HCT116 (cell line): Measurements from ENCODE around the gene IGFBP1. TPM values are rescaled to one million over a fixed set of nuclear protein-coding genes. Genes with fewer than 3 reads are reported as not detected.

ENCODE experiments used
- ATAC-seq: fragments of 200-7000 bp; cut with Tn5 transposase; 2 replicates; pipeline ENCODE4 v1.9.1; 2020; ENCODE audit warnings: mild to moderate bottlenecking, moderate library complexity
- BruUV-seq: library from RNA; stranded (reverse); fragments of 400-500 nt; replicated peaks from 2 replicates; lab custom pipeline; 2021; lab: Mats Ljungman, UMichigan
- CTCF ChIA-PET: fragments of 300-600 bp; sonication (Branson Sonifier 250); formaldehyde crosslinking; loops from one replicate; lab custom pipeline; 2021; ENCODE audit warnings: antibody characterized with exemption; lab: Charles Lee
- POLR2A ChIA-PET: fragments of 300-600, 350-600 bp; sonication (Branson Sonifier 250); formaldehyde crosslinking; loops from one replicate; lab custom pipeline; 2021; ENCODE audit warnings: antibody characterized with exemption; lab: Charles Lee
- RAD21 ChIA-PET, 2 experiments: fragments of 300-600 bp; sonication (Branson Sonifier 250); formaldehyde crosslinking; loops; one replicate each; lab custom pipeline; 2023; ENCODE audit warnings: low total read pairs in 2 of 2; ENCODE audit not compliant: uncharacterized antibody in 2 of 2, unreplicated experiment in 2 of 2, low non-redundant PET in 1 of 2; lab: Charles Lee
- DNase-seq: peaks from one replicate; pipeline ENCODE4 v3.0.0-alpha.2; 2010; ENCODE audit warnings: low read depth, low spot score
- H2AFZ ChIP-seq: fragments of 200-600 bp; shearing (Covaris generic), sonication (generic); 2 replicates; pipeline ENCODE4 v1.6.1; 2017; ENCODE audit warnings: low read depth, mixed run types, mixed read lengths, antibody characterized with exemption, low read length; ENCODE audit not compliant: poor library complexity, severe bottlenecking
- H3K27ac ChIP-seq: 2 replicates; pipeline ENCODE4 v1.5.1; 2012; ENCODE audit warnings: low read depth, low read length
- H3K27me3 ChIP-seq: fragments of 200-600 bp; sonication (generic); 2 replicates; pipeline ENCODE4 v1.6.1; 2016; ENCODE audit warnings: mixed run types, low read length, mixed read lengths; ENCODE audit not compliant: insufficient read depth
- H3K36me3 ChIP-seq, 2 experiments: fragments of 200-500 bp in 1 of 2; fragments of 200-600 bp in 1 of 2; sonication (Bioruptor generic) in 1 of 2; sonication (generic) in 1 of 2; 2 replicates each; pipeline versions ENCODE4 v1.5.1 to v1.6.1; 2014 to 2016; ENCODE audit warnings: low read length in 2 of 2, inconsistent platforms in 1 of 2, mixed read lengths in 1 of 2, mixed run types in 1 of 2; ENCODE audit not compliant: insufficient read depth in 2 of 2, control insufficient read depth in 1 of 2
- H3K4me1 ChIP-seq, 2 experiments: fragments of 200-600 bp in 1 of 2; sonication (generic) in 1 of 2; 2 replicates each; pipeline versions ENCODE4 v1.5.1 to v1.6.1; 2012 to 2017; ENCODE audit warnings: low read length in 2 of 2, inconsistent platforms in 1 of 2, mild to moderate bottlenecking in 1 of 2, mixed read lengths in 1 of 2, mixed run types in 1 of 2, moderate library complexity in 1 of 2; ENCODE audit not compliant: insufficient read depth in 2 of 2, control insufficient read depth in 1 of 2
- H3K4me2 ChIP-seq: fragments of 200-600 bp; sonication (generic); 2 replicates; pipeline ENCODE4 v1.6.1; 2017; ENCODE audit warnings: mixed run types, low read length, mixed read lengths
- H3K4me3 ChIP-seq, 2 experiments: fragments of 200-600 bp in 1 of 2; sonication (generic) in 1 of 2; replicated peaks in 1 of 2; 2 replicates each; pipeline ENCODE4 v1.5.1; 2011 to 2016; ENCODE audit warnings: low read length in 2 of 2, control low read depth in 1 of 2, low read depth in 1 of 2, mild to moderate bottlenecking in 1 of 2, mixed read lengths in 1 of 2, mixed run types in 1 of 2
- H3K79me2 ChIP-seq: fragments of 200-600 bp; sonication (generic); 2 replicates; pipeline ENCODE4 v1.6.1; 2017; ENCODE audit warnings: mild to moderate bottlenecking, mixed run types, low read length, moderate library complexity, mixed read lengths; ENCODE audit not compliant: insufficient read depth
- H3K9ac ChIP-seq: fragments of 200-600 bp; sonication (generic); 2 replicates; pipeline ENCODE4 v1.6.1; 2016; ENCODE audit warnings: low read length, mixed read lengths
- H3K9me2 ChIP-seq: fragments of 200-600 bp; sonication (generic), shearing (Covaris generic); 2 replicates; pipeline ENCODE4 v1.6.1; 2017; ENCODE audit warnings: mixed run types, mild to moderate bottlenecking, moderate library complexity; ENCODE audit not compliant: insufficient read depth
- H3K9me3 ChIP-seq, 2 experiments: fragments of 200-500 bp in 1 of 2; fragments of 200-600 bp in 1 of 2; sonication (Bioruptor generic) in 1 of 2; sonication (generic) in 1 of 2; 2 replicates each; pipeline ENCODE4 v1.6.1; 2014 to 2017; ENCODE audit warnings: low read length in 2 of 2, mixed read lengths in 2 of 2, inconsistent platforms in 1 of 2, low read depth in 1 of 2, mild to moderate bottlenecking in 1 of 2, mixed run types in 1 of 2, moderate library complexity in 1 of 2; ENCODE audit not compliant: control insufficient read depth in 1 of 2, insufficient read depth in 1 of 2
- H4K20me1 ChIP-seq: fragments of 200-600 bp; sonication (generic), shearing (Covaris generic); 2 replicates; pipeline ENCODE4 v1.6.1; 2017; ENCODE audit warnings: mixed run types, mild to moderate bottlenecking, moderate library complexity; ENCODE audit not compliant: insufficient read depth
- CBX3 ChIP-seq: IDR thresholded peaks from 2 replicates; pipeline ENCODE4 v1.6.1; 2012; ENCODE audit warnings: low read depth
- CEBPB ChIP-seq: IDR thresholded peaks from 2 replicates; pipeline ENCODE4 v1.6.1; 2012; ENCODE audit warnings: low read depth
- EZH2 ChIP-seq: fragments of 200-600 bp; sonication (generic); IDR thresholded peaks from 2 replicates; pipeline ENCODE4 v1.6.1; 2017; ENCODE audit warnings: antibody characterized with exemption, mixed run types
- EZH2phosphoT487 ChIP-seq: fragments of 200-600 bp; IDR thresholded peaks from 2 replicates; pipeline ENCODE4 v1.6.1; 2018; ENCODE audit warnings: antibody characterized with exemption, borderline replicate concordance
- FOSL1 ChIP-seq: IDR thresholded peaks from 2 replicates; pipeline ENCODE4 v1.6.1; 2012; ENCODE audit warnings: low read depth
- JUND ChIP-seq: IDR thresholded peaks from 2 replicates; pipeline ENCODE4 v1.6.1; 2012
- POLR2A ChIP-seq: IDR thresholded peaks from 2 replicates; pipeline ENCODE4 v1.7.0; 2011; ENCODE audit warnings: borderline replicate concordance; ENCODE audit not compliant: insufficient read depth, insufficient read length; ENCODE audit errors: extremely low read depth
- POLR2AphosphoS5 ChIP-seq: IDR thresholded peaks from 2 replicates; pipeline ENCODE4 v1.6.1; 2011; ENCODE audit warnings: mild to moderate bottlenecking, low read depth, low read length, moderate library complexity
- SP1 ChIP-seq: IDR thresholded peaks from 2 replicates; pipeline ENCODE4 v1.6.1; 2012; ENCODE audit warnings: low read depth
- SRF ChIP-seq: IDR thresholded peaks from 2 replicates; pipeline ENCODE4 v1.6.1; 2012; ENCODE audit warnings: low read depth
- TCF7L2 ChIP-seq: IDR thresholded peaks from 2 replicates; pipeline ENCODE4 v1.7.0; 2011; ENCODE audit warnings: borderline replicate concordance, inconsistent platforms; ENCODE audit not compliant: insufficient read depth, insufficient read length; ENCODE audit errors: extremely low read depth
- ZNF274 ChIP-seq: fragments of 200-500 bp; sonication (Bioruptor generic); IDR thresholded peaks from 2 replicates; pipeline ENCODE4 v1.6.1; 2014; ENCODE audit warnings: mild to moderate bottlenecking, low read depth, low read length, inconsistent platforms
- intact Hi-C: fragments of 100-400 bp; cut with micrococcal nuclease; formaldehyde crosslinking; loops from 2 replicates; pipeline ENCODE4 v1.10.0; 2022
- total RNA-seq: library from RNA; stranded (reverse); gene quantifications from one replicate; pipeline ENCODE4 v1.2.1, GENCODE V29; 2021; ENCODE audit not compliant: unreplicated experiment
- TF ChIP-seq, protein P1 (sequence below), 3 experiments: fragments of 200-600 bp in 1 of 3; sonication (generic) in 1 of 3; IDR thresholded peaks in 2 of 3; conservative IDR thresholded peaks in 1 of 3; 2 replicates each; pipeline ENCODE4 v1.5.1; 2012 to 2017; ENCODE audit warnings: low read depth in 2 of 3, low read length in 2 of 3, antibody characterized with exemption in 1 of 3, borderline replicate concordance in 1 of 3, control low read depth in 1 of 3, mild to moderate bottlenecking in 1 of 3, mixed read lengths in 1 of 3, mixed run types in 1 of 3, moderate library complexity in 1 of 3; ENCODE audit not compliant: insufficient read depth in 1 of 3
- TF ChIP-seq, protein P2 (sequence below): IDR thresholded peaks from 2 replicates; pipeline ENCODE4 v1.6.1; 2011; ENCODE audit warnings: mild to moderate bottlenecking, low read length, moderate library complexity; ENCODE audit not compliant: insufficient replicate concordance; ENCODE audit errors: extremely low read depth
- TF ChIP-seq, protein P3 (sequence below): IDR thresholded peaks from 2 replicates; pipeline ENCODE4 v1.6.1; 2012; ENCODE audit warnings: low read depth

IGFBP1 gene
- total RNA-seq, 1 experiment from 2014 or later, result 0.20 TPM

DNA sequence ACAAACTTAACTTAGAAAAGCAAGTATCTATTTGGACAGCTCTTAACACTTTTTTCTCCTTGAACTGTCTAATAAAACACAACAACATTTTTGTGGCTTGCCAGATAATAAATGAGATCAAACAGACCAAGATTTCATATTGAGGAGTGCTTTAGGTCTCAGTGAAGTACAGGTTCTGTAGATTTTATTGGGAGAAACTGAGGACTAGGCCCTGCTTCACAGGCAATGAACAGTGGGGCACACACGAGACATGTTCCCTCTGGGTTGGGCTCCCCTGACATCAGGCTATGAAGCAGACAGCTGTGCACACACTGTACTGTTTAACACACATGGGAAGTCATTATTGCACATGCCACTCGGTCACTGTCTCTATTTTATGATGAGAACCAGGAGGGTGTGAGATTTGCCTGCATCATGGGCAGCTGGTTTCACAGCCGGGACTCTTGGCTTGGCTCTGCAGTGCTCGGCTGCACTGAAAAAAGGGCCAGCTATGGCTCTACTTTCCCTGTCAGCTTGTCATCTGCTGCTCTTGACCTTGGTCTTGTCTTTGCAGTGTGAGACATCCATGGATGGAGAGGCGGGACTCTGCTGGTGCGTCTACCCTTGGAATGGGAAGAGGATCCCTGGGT, 4.2 kb downstream of the IGFBP1 start:
- ATAC-seq, result no peak
- no peaks in the 10 kb centered on the region for H3K4me1 ChIP-seq
- no TSS peak for BruUV-seq
- H2AFZ ChIP-seq, result no peak overlapping the region
- no peak overlapping the region for H3K9ac ChIP-seq
- no peaks in the 10 kb centered on the region for H3K27me3 ChIP-seq
- POLR2A ChIA-PET, result no interaction called here
- no peaks in the 10 kb centered on the region for H4K20me1 ChIP-seq
- H3K27ac ChIP-seq, result no peak overlapping the region
- H3K79me2 ChIP-seq, result no peaks in the 10 kb centered on the region
- H3K9me3 ChIP-seq, result no peaks in the 10 kb centered on the region
- H3K4me3 ChIP-seq, result no peak overlapping the region
- DNase-seq, result no peak
- no peak for TF ChIP-seq EZH2
- no peak for TF ChIP-seq SP1
- TF ChIP-seq JUND, result no peak
- no peak for TF ChIP-seq EZH2phosphoT487
- no peak for TF ChIP-seq CEBPB
- TF ChIP-seq, protein P1, sequence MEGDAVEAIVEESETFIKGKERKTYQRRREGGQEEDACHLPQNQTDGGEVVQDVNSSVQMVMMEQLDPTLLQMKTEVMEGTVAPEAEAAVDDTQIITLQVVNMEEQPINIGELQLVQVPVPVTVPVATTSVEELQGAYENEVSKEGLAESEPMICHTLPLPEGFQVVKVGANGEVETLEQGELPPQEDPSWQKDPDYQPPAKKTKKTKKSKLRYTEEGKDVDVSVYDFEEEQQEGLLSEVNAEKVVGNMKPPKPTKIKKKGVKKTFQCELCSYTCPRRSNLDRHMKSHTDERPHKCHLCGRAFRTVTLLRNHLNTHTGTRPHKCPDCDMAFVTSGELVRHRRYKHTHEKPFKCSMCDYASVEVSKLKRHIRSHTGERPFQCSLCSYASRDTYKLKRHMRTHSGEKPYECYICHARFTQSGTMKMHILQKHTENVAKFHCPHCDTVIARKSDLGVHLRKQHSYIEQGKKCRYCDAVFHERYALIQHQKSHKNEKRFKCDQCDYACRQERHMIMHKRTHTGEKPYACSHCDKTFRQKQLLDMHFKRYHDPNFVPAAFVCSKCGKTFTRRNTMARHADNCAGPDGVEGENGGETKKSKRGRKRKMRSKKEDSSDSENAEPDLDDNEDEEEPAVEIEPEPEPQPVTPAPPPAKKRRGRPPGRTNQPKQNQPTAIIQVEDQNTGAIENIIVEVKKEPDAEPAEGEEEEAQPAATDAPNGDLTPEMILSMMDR (IDR thresholded peaks at IDR 0.05 in 2 of 3, conservative IDR thresholded peaks at IDR 0.05 in 1 of 3; ENCODE audit: borderline replicate concordance in 1 of 3, insufficient read depth in 1 of 3, low read depth in 2 of 3, low read length in 2 of 3), result no peak
- TF ChIP-seq CBX3, result no peak
- no peak for TF ChIP-seq POLR2A
- TF ChIP-seq, protein P2, sequence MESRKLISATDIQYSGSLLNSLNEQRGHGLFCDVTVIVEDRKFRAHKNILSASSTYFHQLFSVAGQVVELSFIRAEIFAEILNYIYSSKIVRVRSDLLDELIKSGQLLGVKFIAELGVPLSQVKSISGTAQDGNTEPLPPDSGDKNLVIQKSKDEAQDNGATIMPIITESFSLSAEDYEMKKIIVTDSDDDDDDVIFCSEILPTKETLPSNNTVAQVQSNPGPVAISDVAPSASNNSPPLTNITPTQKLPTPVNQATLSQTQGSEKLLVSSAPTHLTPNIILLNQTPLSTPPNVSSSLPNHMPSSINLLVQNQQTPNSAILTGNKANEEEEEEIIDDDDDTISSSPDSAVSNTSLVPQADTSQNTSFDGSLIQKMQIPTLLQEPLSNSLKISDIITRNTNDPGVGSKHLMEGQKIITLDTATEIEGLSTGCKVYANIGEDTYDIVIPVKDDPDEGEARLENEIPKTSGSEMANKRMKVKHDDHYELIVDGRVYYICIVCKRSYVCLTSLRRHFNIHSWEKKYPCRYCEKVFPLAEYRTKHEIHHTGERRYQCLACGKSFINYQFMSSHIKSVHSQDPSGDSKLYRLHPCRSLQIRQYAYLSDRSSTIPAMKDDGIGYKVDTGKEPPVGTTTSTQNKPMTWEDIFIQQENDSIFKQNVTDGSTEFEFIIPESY, result no peak
- TF ChIP-seq SRF, result no peak
- TF ChIP-seq, protein P3, sequence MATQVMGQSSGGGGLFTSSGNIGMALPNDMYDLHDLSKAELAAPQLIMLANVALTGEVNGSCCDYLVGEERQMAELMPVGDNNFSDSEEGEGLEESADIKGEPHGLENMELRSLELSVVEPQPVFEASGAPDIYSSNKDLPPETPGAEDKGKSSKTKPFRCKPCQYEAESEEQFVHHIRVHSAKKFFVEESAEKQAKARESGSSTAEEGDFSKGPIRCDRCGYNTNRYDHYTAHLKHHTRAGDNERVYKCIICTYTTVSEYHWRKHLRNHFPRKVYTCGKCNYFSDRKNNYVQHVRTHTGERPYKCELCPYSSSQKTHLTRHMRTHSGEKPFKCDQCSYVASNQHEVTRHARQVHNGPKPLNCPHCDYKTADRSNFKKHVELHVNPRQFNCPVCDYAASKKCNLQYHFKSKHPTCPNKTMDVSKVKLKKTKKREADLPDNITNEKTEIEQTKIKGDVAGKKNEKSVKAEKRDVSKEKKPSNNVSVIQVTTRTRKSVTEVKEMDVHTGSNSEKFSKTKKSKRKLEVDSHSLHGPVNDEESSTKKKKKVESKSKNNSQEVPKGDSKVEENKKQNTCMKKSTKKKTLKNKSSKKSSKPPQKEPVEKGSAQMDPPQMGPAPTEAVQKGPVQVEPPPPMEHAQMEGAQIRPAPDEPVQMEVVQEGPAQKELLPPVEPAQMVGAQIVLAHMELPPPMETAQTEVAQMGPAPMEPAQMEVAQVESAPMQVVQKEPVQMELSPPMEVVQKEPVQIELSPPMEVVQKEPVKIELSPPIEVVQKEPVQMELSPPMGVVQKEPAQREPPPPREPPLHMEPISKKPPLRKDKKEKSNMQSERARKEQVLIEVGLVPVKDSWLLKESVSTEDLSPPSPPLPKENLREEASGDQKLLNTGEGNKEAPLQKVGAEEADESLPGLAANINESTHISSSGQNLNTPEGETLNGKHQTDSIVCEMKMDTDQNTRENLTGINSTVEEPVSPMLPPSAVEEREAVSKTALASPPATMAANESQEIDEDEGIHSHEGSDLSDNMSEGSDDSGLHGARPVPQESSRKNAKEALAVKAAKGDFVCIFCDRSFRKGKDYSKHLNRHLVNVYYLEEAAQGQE, result no peak
- no peak for TF ChIP-seq FOSL1
- no peak for TF ChIP-seq ZNF274
- no peak for TF ChIP-seq TCF7L2
- no peak for TF ChIP-seq POLR2AphosphoS5
- CTCF ChIA-PET, result interaction anchor here (0.8 to 1.0 kb wide), 3 partner anchors 25 to 30 kb away, joined by 3 read pairs; no protein-coding TSS in a partner anchor
- RAD21 ChIA-PET, result no interaction called here
- no peaks in the 10 kb centered on the region for H3K36me3 ChIP-seq
- H3K9me2 ChIP-seq, result no peaks in the 10 kb centered on the region
- intact Hi-C loops, result loop anchor here (10.0 kb wide), 1 partner anchor 1282 kb away; no protein-coding TSS in a partner anchor
- no peak overlapping the region for H3K4me2 ChIP-seq
